ENCODE results near the gene IKZF3.

IKZF3 gene

DNA sequence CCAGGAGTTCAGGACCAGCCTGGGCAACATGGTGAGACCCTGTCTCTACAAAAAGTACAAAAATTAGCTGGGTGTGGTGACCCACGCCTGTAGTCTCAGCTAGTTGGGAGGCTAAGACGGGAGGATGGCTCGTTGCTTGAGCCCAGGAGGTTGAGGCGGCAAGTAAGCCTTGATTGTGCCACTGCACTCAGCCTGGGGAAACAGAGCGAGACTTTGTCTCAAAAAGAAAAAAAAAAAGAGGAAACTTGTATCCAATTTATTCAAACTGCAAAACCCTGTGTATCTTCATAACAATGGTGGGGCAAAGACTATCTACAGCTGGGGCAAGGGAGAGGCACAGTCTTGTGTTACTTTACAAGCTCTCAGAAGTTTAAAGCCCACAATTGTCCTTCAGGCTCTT lies 104.9 kb downstream of the IKZF3 start:
- H3K4me1 ChIP-seq (ENCODE audit: insufficient read depth, low read length), result peaks cover 51% of the 10 kb centered on the region
- DNase-seq (no peak), ATAC-seq (ENCODE audit: insufficient read depth, low read depth) (no peak)
- no peaks in the 10 kb centered on the region for H3K27me3 ChIP-seq (ENCODE audit: insufficient read depth, low read length, poor library complexity)
- H3K9me3 ChIP-seq (ENCODE audit: insufficient read depth, low read length, severe bottlenecking), result no peaks in the 10 kb centered on the region
- no peaks in the 10 kb centered on the region for H3K36me3 ChIP-seq (ENCODE audit: insufficient read depth, low read length)
- H3K4me3 ChIP-seq (ENCODE audit: low read depth in 1 of 2, low read length in 2 of 2), result no peak overlapping the region
- no peak overlapping the region for H3K27ac ChIP-seq (ENCODE audit: low read length)
- H3K4me2 ChIP-seq (ENCODE audit: insufficient read depth, low read length), result no peak overlapping the region
- no peak overlapping the region for H3K9ac ChIP-seq (ENCODE audit: low read depth, low read length)
- H2AFZ ChIP-seq (ENCODE audit: low read depth, low read length), result no peak overlapping the region
- no peak for TF ChIP-seq EZH2 (IDR thresholded peaks at IDR 0.05; ENCODE audit: borderline replicate concordance, low read depth, low read length, severe bottlenecking)
- TF ChIP-seq, protein P1, sequence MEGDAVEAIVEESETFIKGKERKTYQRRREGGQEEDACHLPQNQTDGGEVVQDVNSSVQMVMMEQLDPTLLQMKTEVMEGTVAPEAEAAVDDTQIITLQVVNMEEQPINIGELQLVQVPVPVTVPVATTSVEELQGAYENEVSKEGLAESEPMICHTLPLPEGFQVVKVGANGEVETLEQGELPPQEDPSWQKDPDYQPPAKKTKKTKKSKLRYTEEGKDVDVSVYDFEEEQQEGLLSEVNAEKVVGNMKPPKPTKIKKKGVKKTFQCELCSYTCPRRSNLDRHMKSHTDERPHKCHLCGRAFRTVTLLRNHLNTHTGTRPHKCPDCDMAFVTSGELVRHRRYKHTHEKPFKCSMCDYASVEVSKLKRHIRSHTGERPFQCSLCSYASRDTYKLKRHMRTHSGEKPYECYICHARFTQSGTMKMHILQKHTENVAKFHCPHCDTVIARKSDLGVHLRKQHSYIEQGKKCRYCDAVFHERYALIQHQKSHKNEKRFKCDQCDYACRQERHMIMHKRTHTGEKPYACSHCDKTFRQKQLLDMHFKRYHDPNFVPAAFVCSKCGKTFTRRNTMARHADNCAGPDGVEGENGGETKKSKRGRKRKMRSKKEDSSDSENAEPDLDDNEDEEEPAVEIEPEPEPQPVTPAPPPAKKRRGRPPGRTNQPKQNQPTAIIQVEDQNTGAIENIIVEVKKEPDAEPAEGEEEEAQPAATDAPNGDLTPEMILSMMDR (IDR thresholded peaks at IDR 0.05; ENCODE audit: borderline replicate concordance, extremely low read depth, low read length, poor library complexity, severe bottlenecking), result no peak
- no peaks in the 10 kb centered on the region for H3K79me2 ChIP-seq (ENCODE audit: insufficient read depth, low read length)
- no peaks in the 10 kb centered on the region for H4K20me1 ChIP-seq (ENCODE audit: insufficient read depth, low read length)

- Histone ChIP-seq H3K9ac (ENCODE audit: low read depth, low read length) (no peak overlapping the region), H3K79me2 (ENCODE audit: insufficient read depth, low read length) (no peaks in the 10 kb centered on the region), H3K36me3 (ENCODE audit: insufficient read depth, low read length) (no peaks in the 10 kb centered on the region), H3K4me1 (ENCODE audit: insufficient read depth, low read length) (peaks cover 61% of the 10 kb centered on the region), H4K20me1 (ENCODE audit: insufficient read depth, low read length) (no peaks in the 10 kb centered on the region), H3K4me3 (ENCODE audit: low read depth in 1 of 2, low read length in 2 of 2) (no peak overlapping the region), H3K4me2 (ENCODE audit: insufficient read depth, low read length) (no peak overlapping the region), H3K27ac (ENCODE audit: low read length) (peak overlapping the region; percentile 44), H3K9me3 (ENCODE audit: insufficient read depth, low read length, severe bottlenecking) (no peaks in the 10 kb centered on the region), H2AFZ (ENCODE audit: low read depth, low read length) (no peak overlapping the region), H3K27me3 (ENCODE audit: insufficient read depth, low read length, poor library complexity) (no peaks in the 10 kb centered on the region)
- no peak for ATAC-seq (ENCODE audit: insufficient read depth, low read depth)
- TF ChIP-seq EZH2 (IDR thresholded peaks at IDR 0.05; ENCODE audit: borderline replicate concordance, low read depth, low read length, severe bottlenecking), result no peak
- TF ChIP-seq, protein P1 (IDR thresholded peaks at IDR 0.05; ENCODE audit: borderline replicate concordance, extremely low read depth, low read length, poor library complexity, severe bottlenecking), result no peak
- peak; percentile 50 for DNase-seq
Measured at GRCh38 chr17:39757931-39758873, 105.9 kb downstream of the IKZF3 start.

DNA sequence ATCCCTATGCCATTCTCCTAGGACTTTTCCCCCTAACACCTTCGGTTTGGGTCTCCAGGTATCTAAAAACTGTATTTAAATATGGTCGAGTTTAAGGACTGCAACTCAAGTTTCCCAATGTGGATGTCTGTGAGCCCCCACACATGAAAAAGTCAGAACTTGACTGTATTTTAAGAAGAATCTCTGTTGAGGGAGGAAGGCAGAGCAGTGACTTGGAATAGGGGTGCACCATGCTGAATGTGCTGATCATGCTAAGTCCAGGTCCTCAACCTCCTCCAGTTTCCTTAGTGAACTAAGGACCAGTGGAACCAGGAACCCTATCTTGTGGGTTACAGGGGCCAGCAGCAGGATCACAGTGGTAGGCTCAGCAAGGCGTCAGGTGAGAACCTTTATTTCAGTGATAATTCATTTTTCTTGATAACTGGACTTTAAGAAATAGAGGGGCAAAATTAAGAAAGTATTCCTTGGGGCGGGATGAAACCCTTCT lies 106.9 kb downstream of the IKZF3 start:
- H3K27me3 ChIP-seq (ENCODE audit: insufficient read depth, low read length, poor library complexity), result no peaks in the 10 kb centered on the region
- peak overlapping the region; percentile 96 for H3K27ac ChIP-seq (ENCODE audit: low read length)
- H3K36me3 ChIP-seq (ENCODE audit: insufficient read depth, low read length), result no peaks in the 10 kb centered on the region
- H4K20me1 ChIP-seq (ENCODE audit: insufficient read depth, low read length), result no peaks in the 10 kb centered on the region
- no peak overlapping the region for H2AFZ ChIP-seq (ENCODE audit: low read depth, low read length)
- H3K9me3 ChIP-seq (ENCODE audit: insufficient read depth, low read length, severe bottlenecking), result no peaks in the 10 kb centered on the region
- DNase-seq, result no peak
- H3K4me2 ChIP-seq (ENCODE audit: insufficient read depth, low read length), result no peak overlapping the region
- no peaks in the 10 kb centered on the region for H3K79me2 ChIP-seq (ENCODE audit: insufficient read depth, low read length)
- TF ChIP-seq, protein P1 (IDR thresholded peaks at IDR 0.05; ENCODE audit: borderline replicate concordance, extremely low read depth, low read length, poor library complexity, severe bottlenecking), result no peak
- TF ChIP-seq EZH2 (IDR thresholded peaks at IDR 0.05; ENCODE audit: borderline replicate concordance, low read depth, low read length, severe bottlenecking), result no peak
- no peak overlapping the region for H3K4me3 ChIP-seq (ENCODE audit: low read depth in 1 of 2, low read length in 2 of 2)
- peaks cover 69% of the 10 kb centered on the region for H3K4me1 ChIP-seq (ENCODE audit: insufficient read depth, low read length)
- H3K9ac ChIP-seq (ENCODE audit: low read depth, low read length), result no peak overlapping the region
- no peak for ATAC-seq (ENCODE audit: insufficient read depth, low read depth)
